IPS-15b (cell line): ENCODE data around the gene HS2ST1.

ENCODE experiments used
- H3K27me3 ChIP-seq: one replicate; pipeline ENCODE4 v1.6.1; 2013; ENCODE audit warnings: low read length; ENCODE audit not compliant: control insufficient read depth, insufficient read depth
- H3K36me3 ChIP-seq: one replicate; pipeline ENCODE4 v1.6.1; 2013; ENCODE audit warnings: low read length; ENCODE audit not compliant: control insufficient read depth, insufficient read depth
- H3K4me1 ChIP-seq: one replicate; pipeline ENCODE4 v1.6.1; 2013; ENCODE audit warnings: mild to moderate bottlenecking, low read length; ENCODE audit not compliant: control insufficient read depth, insufficient read depth
- H3K4me3 ChIP-seq: one replicate; pipeline ENCODE4 v1.5.1; 2013; ENCODE audit warnings: low read depth, low read length
- H3K9ac ChIP-seq: one replicate; pipeline ENCODE4 v1.6.1; 2013; ENCODE audit warnings: low read depth, mild to moderate bottlenecking, low read length
- H3K9me3 ChIP-seq: one replicate; pipeline ENCODE4 v1.6.1; 2013; ENCODE audit warnings: mild to moderate bottlenecking, low read length; ENCODE audit not compliant: control insufficient read depth, insufficient read depth

The HS2ST1 gene

DNA sequence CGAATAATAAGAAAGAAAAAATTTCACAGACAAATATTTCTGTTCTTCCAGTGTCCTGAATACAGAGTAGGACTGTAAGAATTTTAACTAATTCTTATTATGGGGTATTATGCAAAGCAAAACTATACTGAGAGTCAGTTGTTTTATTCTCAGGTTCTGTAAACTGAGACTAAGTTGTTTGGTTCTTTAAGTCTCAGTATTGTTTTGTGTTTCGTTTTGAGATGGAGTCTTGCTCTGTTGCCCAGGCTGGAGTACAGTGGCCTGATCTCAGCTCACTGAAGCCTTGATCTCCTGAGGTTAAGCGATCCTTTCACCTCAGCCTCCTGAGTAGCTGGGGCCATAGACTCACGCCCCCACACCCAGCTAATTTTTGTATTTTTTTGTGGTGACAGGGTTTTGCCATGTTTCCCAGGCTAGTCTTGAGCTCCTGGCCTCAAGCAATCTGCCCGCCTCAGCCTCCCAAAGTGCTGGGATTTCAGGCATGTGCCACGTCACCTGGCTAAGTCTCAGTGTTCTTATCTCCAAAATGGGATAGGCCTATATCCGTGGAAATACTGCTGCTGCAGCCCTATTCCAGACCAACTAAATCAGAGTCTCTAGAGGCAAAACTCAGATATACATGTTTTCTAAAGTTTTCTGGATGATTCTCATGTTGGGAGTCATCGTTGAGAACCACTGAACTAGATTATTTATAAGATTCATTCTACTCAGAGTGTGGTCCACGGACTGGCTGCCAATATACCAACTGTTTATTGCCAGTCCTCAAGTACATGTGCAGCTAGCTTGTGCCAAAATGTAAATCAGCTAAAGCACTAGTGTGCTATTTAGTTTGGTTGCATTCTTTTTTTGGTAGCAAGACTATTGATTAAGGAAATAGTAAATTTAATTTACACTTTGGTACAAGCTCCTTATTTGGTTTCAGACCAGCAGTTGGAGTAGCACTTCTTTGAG is 116.6 kb downstream of the HS2ST1 start:
- no peaks in the 10 kb centered on the region for H3K36me3 ChIP-seq
- no peak overlapping the region for H3K9ac ChIP-seq
- H3K27me3 ChIP-seq = no peaks in the 10 kb centered on the region
- no peaks in the 10 kb centered on the region for H3K4me1 ChIP-seq
- H3K9me3 ChIP-seq = no peaks in the 10 kb centered on the region
- no peak overlapping the region for H3K4me3 ChIP-seq

DNA sequence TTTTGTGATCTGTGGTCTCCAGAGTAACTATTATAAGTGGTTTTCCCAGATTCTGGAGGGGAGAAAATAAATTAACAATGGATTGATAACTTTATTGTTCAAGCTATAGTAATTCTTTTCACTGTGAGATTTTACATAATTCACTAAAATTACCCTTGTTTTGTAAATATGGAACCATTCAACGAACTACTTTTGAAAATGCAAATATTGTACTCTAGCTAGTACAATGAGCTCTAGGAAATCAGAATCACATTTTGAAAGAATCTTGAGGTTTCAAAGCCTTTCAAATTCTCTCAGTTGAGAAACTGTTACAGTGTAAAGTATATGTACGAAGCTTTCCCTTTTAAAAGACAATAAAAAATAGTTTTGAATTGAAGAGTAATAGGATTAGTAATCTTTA is 119.9 kb downstream of the HS2ST1 start:
- H3K9me3 ChIP-seq = no peaks in the 10 kb centered on the region
- H3K4me3 ChIP-seq = no peak overlapping the region
- no peaks in the 10 kb centered on the region for H3K27me3 ChIP-seq
- no peaks in the 10 kb centered on the region for H3K4me1 ChIP-seq
- H3K36me3 ChIP-seq = no peaks in the 10 kb centered on the region
- H3K9ac ChIP-seq = no peak overlapping the region

DNA sequence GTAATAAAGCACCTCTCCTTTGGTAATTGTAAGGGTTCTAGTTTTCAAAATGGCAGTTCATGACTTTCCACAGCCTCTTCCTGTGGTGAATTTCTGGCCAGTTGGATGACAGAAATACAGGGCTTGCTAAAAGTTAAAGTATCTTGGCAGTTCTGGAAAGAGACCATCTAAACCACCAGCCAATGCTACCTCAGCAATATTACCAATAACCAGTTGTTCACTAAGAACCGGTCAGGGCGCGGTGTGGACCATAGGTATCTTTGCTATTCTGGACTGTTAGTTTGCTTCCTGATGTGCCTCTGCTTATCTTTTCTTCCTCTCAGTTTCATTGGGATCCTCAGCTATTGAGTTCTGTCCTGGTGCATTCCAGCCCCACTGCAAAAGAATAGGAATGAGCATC is 124.7 kb downstream of the HS2ST1 start:
- H3K36me3 ChIP-seq = no peaks in the 10 kb centered on the region
- no peak overlapping the region for H3K4me3 ChIP-seq
- no peaks in the 10 kb centered on the region for H3K27me3 ChIP-seq
- no peaks in the 10 kb centered on the region for H3K4me1 ChIP-seq
- no peaks in the 10 kb centered on the region for H3K9me3 ChIP-seq
- no peak overlapping the region for H3K9ac ChIP-seq

DNA sequence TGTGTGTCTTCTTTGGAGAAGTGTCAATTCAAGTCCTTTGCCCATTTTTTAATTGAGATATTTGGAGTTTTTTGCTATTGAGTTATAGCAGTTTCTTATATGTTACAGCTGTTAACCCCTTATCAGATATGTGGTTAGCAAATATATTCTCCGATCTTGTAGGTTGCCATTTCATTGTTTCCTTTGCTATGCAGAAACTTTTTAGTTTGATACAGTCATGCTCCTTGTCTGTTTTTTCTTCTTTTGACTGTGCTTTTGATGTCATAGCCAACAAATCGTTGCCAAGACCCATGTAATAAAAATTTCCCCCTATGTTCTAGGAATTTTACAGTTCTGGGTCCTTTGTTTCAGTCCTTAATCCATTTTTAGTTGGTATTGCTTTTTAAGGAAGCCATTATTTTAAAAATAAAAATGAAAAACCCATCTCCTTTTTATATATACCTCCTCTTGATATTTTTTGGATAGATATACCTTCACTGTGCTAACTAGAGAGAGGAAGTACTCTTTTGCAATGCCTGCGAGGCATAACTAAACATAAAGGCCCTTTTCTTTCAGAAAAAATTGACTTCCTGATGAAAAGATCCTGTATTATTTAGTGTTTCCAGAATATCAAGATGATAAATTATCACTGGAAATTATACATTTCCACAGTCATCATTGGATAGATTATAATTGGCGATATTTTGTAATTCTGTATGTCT is 127.8 kb downstream of the HS2ST1 start:
- no peak overlapping the region for H3K9ac ChIP-seq
- no peaks in the 10 kb centered on the region for H3K4me1 ChIP-seq
- H3K36me3 ChIP-seq = no peaks in the 10 kb centered on the region
- no peaks in the 10 kb centered on the region for H3K9me3 ChIP-seq
- H3K4me3 ChIP-seq = no peak overlapping the region
- no peaks in the 10 kb centered on the region for H3K27me3 ChIP-seq

DNA sequence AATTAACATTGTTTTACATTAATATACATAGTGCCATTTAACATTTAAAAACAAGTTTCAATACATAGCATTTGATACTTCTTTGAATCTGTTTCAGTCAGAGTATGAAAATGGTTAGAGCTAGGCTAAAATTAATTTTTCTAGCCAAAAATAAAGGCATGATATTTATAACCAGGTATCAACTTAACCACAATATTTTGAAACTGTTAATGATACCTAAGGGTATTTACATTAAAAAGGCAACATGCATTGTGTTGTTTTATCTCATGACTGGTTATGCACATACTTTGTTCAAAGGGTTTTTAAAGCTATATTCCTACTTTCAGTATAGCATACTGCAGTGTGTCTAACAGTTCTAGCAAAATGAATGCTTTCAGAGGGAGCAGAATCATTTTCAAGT is 130.0 kb downstream of the HS2ST1 start:
- no peaks in the 10 kb centered on the region for H3K36me3 ChIP-seq
- no peak overlapping the region for H3K4me3 ChIP-seq
- H3K9me3 ChIP-seq = no peaks in the 10 kb centered on the region
- no peak overlapping the region for H3K9ac ChIP-seq
- H3K27me3 ChIP-seq = no peaks in the 10 kb centered on the region
- no peaks in the 10 kb centered on the region for H3K4me1 ChIP-seq

DNA sequence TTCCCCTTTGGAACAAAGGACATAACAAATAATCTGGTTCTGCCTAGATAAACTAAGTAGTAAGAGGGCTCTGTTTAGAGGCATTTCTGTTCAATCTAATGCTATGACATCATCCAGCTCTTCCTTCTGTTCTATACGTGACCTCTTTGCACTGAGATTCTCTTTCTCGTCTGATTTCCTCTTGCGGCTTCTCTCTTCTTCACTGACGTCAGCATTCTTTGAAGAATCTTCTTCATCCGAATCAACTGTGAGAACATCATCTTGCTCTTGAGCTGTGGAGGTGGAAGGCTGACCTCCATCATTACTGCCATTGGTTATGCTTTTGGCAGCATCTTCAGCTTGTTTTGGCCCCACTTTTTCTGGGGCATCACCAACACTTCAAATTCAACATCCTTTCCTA is 130.4 kb downstream of the HS2ST1 start:
- H3K27me3 ChIP-seq = no peaks in the 10 kb centered on the region
- no peak overlapping the region for H3K9ac ChIP-seq
- no peaks in the 10 kb centered on the region for H3K4me1 ChIP-seq
- no peaks in the 10 kb centered on the region for H3K36me3 ChIP-seq
- no peak overlapping the region for H3K4me3 ChIP-seq
- H3K9me3 ChIP-seq = no peaks in the 10 kb centered on the region

DNA sequence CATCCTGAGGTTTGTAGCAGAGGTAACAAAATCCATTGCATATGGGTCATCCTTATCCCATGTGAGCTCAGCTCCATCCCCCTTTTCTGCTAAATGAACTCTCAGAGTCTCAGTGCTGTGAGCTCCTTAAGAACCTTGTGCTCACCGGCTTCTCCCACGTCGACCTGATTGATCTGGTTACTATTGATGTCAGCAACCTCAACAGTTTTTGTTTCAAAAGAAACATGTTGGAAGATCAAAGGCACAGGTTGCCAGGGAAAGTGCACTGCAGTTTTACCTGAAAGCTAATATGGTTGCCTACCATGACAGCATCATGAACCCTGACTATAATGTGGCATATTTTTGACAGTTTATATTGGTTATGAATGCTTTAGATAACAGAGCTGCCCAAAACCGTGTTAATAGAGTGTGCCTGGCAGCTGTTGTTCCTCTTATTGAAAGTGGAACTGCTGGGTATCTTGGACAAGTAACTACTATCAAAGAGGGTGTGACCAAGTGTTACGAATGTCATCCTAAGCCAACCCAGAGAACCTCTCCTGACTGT is 131.4 kb downstream of the HS2ST1 start:
- no peaks in the 10 kb centered on the region for H3K27me3 ChIP-seq
- no peaks in the 10 kb centered on the region for H3K4me1 ChIP-seq
- H3K36me3 ChIP-seq = no peaks in the 10 kb centered on the region
- no peak overlapping the region for H3K9ac ChIP-seq
- H3K9me3 ChIP-seq = no peaks in the 10 kb centered on the region
- H3K4me3 ChIP-seq = no peak overlapping the region

DNA sequence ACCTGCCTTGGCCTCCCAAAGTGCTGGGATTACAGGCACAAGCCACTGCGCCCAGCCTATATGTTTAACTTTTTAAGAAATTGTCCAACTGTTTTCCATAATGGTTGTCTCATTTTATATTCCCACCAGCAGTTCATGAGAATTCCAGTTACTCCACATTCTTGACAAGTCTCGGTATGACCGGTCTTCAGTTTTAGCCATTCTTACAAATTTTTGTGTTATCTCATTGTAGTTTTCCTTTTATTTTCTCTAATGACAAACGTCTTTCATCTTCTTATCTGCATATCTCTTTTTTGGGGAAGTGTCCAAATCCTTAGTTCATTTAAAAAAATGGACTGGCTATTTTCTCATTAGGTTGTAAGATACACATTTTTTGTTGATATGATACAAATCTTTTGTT is 132.5 kb downstream of the HS2ST1 start:
- Histone ChIP-seq H3K4me1 (no peaks in the 10 kb centered on the region), H3K9ac (no peak overlapping the region), H3K4me3 (no peak overlapping the region), H3K27me3 (no peaks in the 10 kb centered on the region), H3K9me3 (no peaks in the 10 kb centered on the region), H3K36me3 (no peaks in the 10 kb centered on the region)

DNA sequence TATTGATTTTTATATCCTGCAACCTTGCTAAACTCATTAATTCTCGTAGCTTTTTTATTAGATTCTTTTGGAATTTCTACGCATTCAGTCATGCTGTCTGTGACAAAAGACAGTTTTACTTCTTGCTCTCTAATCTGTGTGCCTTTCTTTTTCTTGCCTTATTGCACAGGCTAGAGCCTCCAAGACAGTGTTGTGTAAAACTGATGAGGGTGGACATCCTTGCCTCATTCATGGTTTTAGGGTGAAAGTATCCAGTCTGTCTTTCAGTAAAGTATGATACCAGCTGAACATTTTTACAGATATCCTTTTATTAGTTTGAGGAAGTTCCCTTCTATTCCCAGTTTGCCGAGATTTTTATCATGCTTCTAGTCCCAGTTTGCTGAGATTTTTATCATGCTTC is 133.8 kb downstream of the HS2ST1 start:
- no peaks in the 10 kb centered on the region for H3K4me1 ChIP-seq
- H3K27me3 ChIP-seq = no peaks in the 10 kb centered on the region
- no peaks in the 10 kb centered on the region for H3K36me3 ChIP-seq
- H3K9me3 ChIP-seq = no peaks in the 10 kb centered on the region
- no peak overlapping the region for H3K9ac ChIP-seq
- no peak overlapping the region for H3K4me3 ChIP-seq

DNA sequence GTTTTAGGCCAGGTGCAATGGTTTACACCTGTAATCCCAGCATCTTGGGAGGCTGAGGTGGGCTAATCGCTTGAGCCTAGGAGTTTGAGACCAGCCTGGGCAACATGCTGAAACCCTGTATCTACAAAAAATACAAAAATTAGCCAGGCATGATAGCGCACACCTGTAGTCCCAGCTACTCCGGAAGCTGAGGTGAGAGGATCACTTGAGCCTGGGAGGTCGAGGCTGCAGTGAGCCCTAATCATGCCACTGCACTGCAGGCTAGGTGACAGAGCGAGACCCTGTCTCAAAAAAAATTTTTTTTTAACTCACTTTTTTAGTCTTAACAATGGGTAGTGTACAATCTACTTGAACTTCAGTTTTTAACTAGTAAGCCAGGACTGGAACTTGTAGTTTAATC is 137.5 kb downstream of the HS2ST1 start:
- H3K9me3 ChIP-seq = no peaks in the 10 kb centered on the region
- H3K36me3 ChIP-seq = no peaks in the 10 kb centered on the region
- H3K27me3 ChIP-seq = no peaks in the 10 kb centered on the region
- H3K4me1 ChIP-seq = no peaks in the 10 kb centered on the region
- H3K4me3 ChIP-seq = no peak overlapping the region
- no peak overlapping the region for H3K9ac ChIP-seq

DNA sequence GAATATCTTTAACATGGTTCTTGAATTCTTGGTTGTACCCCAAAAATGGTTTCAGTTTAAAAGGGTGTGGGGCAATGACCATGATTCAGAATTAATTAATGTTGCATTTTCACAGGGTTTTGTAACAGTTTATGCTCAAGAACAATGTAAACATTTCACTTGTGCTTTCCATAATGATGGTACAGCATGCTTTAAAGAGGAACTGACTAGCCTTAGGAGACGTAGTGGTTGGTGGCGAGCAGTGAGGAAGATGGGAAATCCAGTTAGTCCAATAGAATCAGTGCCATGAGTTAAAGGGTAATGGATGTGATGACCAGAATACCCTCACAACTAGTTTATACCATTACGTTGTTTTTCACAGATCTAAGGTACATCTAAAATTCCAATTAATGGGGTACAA is 138.0 kb downstream of the HS2ST1 start:
- Histone ChIP-seq H3K36me3 (no peaks in the 10 kb centered on the region), H3K4me3 (no peak overlapping the region), H3K9me3 (no peaks in the 10 kb centered on the region), H3K27me3 (no peaks in the 10 kb centered on the region), H3K4me1 (no peaks in the 10 kb centered on the region), H3K9ac (no peak overlapping the region)

DNA sequence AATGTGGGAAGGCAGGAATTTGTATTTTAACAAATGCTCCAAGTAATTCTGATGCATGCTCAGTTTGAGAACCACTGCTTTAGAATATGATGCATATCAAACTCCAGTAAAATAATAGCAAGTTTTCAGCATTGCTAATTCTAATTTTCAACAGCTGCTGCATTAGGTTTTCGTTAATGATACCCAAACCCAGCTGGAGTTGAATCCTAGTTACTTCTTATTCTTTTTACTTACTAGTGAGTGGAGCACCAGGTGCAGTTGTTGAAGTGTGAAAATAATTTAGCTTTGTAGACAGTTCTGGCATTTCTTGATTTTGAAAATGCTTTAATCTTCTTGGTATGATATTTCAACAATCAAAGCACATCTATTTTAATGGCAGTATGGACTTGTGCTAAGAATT is 138.5 kb downstream of the HS2ST1 start:
- no peak overlapping the region for H3K9ac ChIP-seq

More for the DNA sequence above, 138.5 kb downstream of the HS2ST1 start:
- H3K4me1 ChIP-seq = no peaks in the 10 kb centered on the region
- H3K4me3 ChIP-seq = no peak overlapping the region
- H3K9me3 ChIP-seq = no peaks in the 10 kb centered on the region
- no peaks in the 10 kb centered on the region for H3K36me3 ChIP-seq
- H3K27me3 ChIP-seq = no peaks in the 10 kb centered on the region
